Epithelial cell of proximal tubule (primary cell): Measurements from ENCODE around the gene NPBWR2. TPM values are rescaled to one million over a fixed set of nuclear protein-coding genes. Genes with fewer than 3 reads are reported as not detected.
"Not testable (repeated sequence)": the region's sequence is repeated elsewhere in the genome, so short reads cannot be mapped to it uniquely, and the experiment has no call there.

Experiments used
- DNase-seq: peaks from one replicate; pipeline ENCODE4 v3.0.0-alpha.2; 2011; ENCODE audit warnings: low read depth
- H3K4me3 ChIP-seq: 2 replicates; pipeline ENCODE4 v1.5.1; 2011; ENCODE audit warnings: low read depth, mild to moderate bottlenecking, low read length
- total RNA-seq: library from RNA; depleted of rRNA; stranded (reverse); fragments of >200 nt; gene quantifications from 2 replicates; pipeline ENCODE4 v1.2.3, GENCODE V29; 2015
- TF ChIP-seq, protein P1 (sequence below): conservative IDR thresholded peaks from 2 replicates; pipeline ENCODE4 v1.5.1; 2012; ENCODE audit warnings: low read depth, mild to moderate bottlenecking, low read length

NPBWR2 gene
- total RNA-seq, 1 donor from 2014 or later, result not detected

- TF ChIP-seq, protein P1, sequence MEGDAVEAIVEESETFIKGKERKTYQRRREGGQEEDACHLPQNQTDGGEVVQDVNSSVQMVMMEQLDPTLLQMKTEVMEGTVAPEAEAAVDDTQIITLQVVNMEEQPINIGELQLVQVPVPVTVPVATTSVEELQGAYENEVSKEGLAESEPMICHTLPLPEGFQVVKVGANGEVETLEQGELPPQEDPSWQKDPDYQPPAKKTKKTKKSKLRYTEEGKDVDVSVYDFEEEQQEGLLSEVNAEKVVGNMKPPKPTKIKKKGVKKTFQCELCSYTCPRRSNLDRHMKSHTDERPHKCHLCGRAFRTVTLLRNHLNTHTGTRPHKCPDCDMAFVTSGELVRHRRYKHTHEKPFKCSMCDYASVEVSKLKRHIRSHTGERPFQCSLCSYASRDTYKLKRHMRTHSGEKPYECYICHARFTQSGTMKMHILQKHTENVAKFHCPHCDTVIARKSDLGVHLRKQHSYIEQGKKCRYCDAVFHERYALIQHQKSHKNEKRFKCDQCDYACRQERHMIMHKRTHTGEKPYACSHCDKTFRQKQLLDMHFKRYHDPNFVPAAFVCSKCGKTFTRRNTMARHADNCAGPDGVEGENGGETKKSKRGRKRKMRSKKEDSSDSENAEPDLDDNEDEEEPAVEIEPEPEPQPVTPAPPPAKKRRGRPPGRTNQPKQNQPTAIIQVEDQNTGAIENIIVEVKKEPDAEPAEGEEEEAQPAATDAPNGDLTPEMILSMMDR, result no peak
Measured at GRCh38 chr20:64129146-64129782, 21.9 kb upstream of the NPBWR2 start.

GRCh38 chr20:64123517-64123916, 16.2 kb upstream of the NPBWR2 start:
- not testable (repeated sequence) for DNase-seq, H3K4me3 ChIP-seq

More at GRCh38 chr20:64129146-64129782, 21.9 kb upstream of the NPBWR2 start:
- no peak for DNase-seq
- no peak overlapping the region for H3K4me3 ChIP-seq

DNA sequence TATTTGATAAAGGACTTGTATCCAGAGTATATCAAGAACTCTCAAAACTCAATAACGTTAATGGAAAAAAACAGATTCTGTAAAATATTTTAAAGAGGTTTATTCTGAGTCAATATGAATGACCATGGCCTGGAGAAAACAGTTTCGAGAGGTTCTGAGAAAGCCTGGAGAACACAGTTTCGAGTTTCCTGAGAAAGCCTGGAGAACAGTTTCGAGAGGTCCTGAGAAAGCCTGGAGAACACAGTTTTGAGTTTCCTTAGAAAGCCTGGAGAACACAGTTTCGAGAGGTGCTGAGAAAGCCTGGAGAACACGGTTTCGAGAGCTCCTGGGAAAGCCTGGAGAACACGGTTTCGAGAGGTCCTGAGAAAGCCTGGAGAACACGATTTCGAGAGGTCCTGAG, 15.6 kb upstream of the NPBWR2 start:
- not testable (repeated sequence) for H3K4me3 ChIP-seq, DNase-seq

DNA sequence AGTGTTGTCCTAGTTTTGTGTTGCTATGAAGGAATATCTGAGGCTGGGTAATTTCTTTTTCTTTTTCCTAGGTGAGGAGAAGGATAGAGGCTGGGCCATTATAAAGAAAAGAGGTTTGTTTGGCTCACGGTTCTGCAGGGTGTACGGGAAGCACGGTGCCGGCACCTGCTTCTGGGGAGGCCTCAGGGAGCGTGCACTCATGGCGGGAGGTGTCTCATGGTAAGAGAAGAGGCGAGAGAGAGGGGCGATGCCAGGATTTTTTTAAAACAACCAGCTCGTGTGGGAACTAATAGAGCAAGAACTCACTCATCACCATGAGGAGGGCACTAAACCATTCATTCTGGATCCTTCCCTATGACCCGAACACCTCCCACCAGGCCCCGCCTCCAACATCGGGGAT, 14.2 kb upstream of the NPBWR2 start:
- H3K4me3 ChIP-seq, result no peak overlapping the region
- TF ChIP-seq, protein P1, result no peak
- no peak for DNase-seq

GRCh38 chr20:64119681-64120341, 12.4 kb upstream of the NPBWR2 start:
- no peak for DNase-seq
- TF ChIP-seq, protein P1, result no peak
- H3K4me3 ChIP-seq, result no peak overlapping the region

DNA sequence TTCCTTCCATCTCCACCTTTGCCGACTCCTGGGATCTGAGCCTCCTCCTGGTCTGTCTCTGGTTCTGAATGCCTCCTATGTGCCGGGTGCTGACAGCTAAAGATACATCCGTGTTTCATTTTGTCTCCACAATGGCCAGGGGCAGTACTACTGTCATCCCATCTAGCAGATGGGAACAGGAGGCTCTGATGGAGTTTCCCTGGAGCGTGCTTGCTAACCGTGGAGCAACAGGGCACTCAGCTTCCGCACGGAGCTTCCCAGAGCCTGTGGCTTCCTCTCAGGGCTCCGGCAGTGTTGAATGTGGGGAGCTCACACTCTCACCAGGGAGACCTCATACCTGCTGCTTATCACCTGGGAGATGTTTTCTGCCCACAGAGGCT, 11.9 kb upstream of the NPBWR2 start:
- DNase-seq, result no peak
- TF ChIP-seq, protein P1, result no peak
- H3K4me3 ChIP-seq, result no peak overlapping the region

- not testable (repeated sequence) for H3K4me3 ChIP-seq
Measured at GRCh38 chr20:64117432-64117777, 10.0 kb upstream of the NPBWR2 start.

GRCh38 chr20:64116541-64117431, 9.4 kb upstream of the NPBWR2 start:
- no peak overlapping the region for H3K4me3 ChIP-seq
- no peak for DNase-seq
- TF ChIP-seq, protein P1, result no peak

More at GRCh38 chr20:64117432-64117777, 10.0 kb upstream of the NPBWR2 start:
- DNase-seq, result not testable (repeated sequence)
